Measurements from ENCODE around the gene LOXL1.

LOXL1 gene

GRCh38 chr15:73994912-73995622, 68.8 kb downstream of the LOXL1 start:
- DNase-seq: no peak

DNA sequence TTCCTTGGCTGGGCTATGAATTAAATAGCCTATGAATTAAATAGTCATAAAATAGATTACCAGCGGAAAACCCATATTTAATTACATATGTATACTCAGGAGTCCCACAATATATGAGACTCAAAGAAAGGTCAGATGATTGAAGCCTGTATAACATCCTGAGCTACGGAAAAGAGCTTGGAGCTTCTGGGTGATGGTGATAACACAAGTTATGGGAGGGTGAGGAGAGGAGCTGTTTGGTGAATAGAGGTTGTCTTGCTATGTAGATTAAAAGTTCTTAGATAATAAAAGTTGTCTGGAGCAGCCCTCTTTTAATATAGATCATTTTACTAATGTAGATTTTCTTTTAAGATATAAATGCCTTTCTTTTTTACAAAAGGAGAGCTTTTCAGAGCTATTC, 70.0 kb downstream of the LOXL1 start:
- no peak for DNase-seq

DNA sequence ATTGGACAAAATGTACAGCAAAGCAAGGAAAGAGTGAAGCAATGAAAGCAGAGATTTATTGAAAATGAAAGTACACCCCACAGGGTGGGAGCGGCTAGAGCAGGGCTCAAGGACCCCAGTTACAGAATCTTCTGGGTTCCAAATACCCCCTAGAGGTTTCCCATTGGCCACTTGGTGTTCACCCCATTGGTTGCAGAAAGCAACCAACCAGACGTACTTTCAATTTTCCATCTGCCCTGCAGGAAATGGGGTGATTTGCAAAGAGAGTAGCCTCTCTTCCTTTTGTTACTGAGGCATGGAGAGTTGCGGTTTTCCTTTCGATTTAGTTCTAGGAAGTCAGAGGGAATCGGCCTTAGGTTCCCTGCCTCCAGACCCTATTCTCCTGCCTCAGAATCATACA, 70.7 kb downstream of the LOXL1 start:
- DNase-seq: no peak

GRCh38 chr15:73997986-73998385, 71.7 kb downstream of the LOXL1 start:
- no peak for DNase-seq
